ENCODE data around the gene SULT1C2.

Gene SULT1C2

GRCh38 chr2:108345951-108346350 is 57.3 kb downstream of the SULT1C2 start:
- no peak for TF ChIP-seq CTCF (IDR thresholded peaks at IDR 0.05; ENCODE audit: low read depth, low read length, poor library complexity, severe bottlenecking)
- Histone ChIP-seq H3K9me3 (ENCODE audit: control insufficient read depth, insufficient read depth, low read length) (no peaks in the 10 kb centered on the region), H3K4me3 (ENCODE audit: low read length) (no peak overlapping the region), H3K79me2 (ENCODE audit: control insufficient read depth, low read length) (no peaks in the 10 kb centered on the region), H3K4me1 (ENCODE audit: control insufficient read depth, low read length) (no peaks in the 10 kb centered on the region), H3F3A (ENCODE audit: control insufficient read depth, insufficient read depth) (no peaks in the 10 kb centered on the region), H3K9me2 (replicated peaks; ENCODE audit: control insufficient read depth, low read length) (no peaks in the 10 kb centered on the region), H4K20me1 (ENCODE audit: control insufficient read depth, insufficient read depth, low read depth, low read length) (no peaks in the 10 kb centered on the region), H3K4me2 (ENCODE audit: low read length) (no peak overlapping the region), H3K36me3 (ENCODE audit: control insufficient read depth, low read length) (no peaks in the 10 kb centered on the region), H3K27me3 (ENCODE audit: control insufficient read depth, low read length) (peaks cover 15% of the 10 kb centered on the region), H3K27ac (ENCODE audit: low read depth, low read length) (no peak overlapping the region)

- H3K36me3 ChIP-seq (ENCODE audit: control insufficient read depth, low read length), result no peaks in the 10 kb centered on the region
- no peaks in the 10 kb centered on the region for H3K4me1 ChIP-seq (ENCODE audit: control insufficient read depth, low read length)
- H3F3A ChIP-seq (ENCODE audit: control insufficient read depth, insufficient read depth), result no peaks in the 10 kb centered on the region
- no peaks in the 10 kb centered on the region for H3K9me2 ChIP-seq (replicated peaks; ENCODE audit: control insufficient read depth, low read length)
- no peaks in the 10 kb centered on the region for H3K79me2 ChIP-seq (ENCODE audit: control insufficient read depth, low read length)
- TF ChIP-seq CTCF (IDR thresholded peaks at IDR 0.05; ENCODE audit: low read depth, low read length, poor library complexity, severe bottlenecking) (no peak), EZH2phosphoT487 (IDR thresholded peaks at IDR 0.05; ENCODE audit: borderline replicate concordance, low read length) (no peak)
- no peak overlapping the region for H3K4me3 ChIP-seq (ENCODE audit: low read length)
- no peaks in the 10 kb centered on the region for H4K20me1 ChIP-seq (ENCODE audit: control insufficient read depth, insufficient read depth, low read depth, low read length)
- H3K27ac ChIP-seq (ENCODE audit: low read depth, low read length), result no peak overlapping the region
- no peaks in the 10 kb centered on the region for H3K9me3 ChIP-seq (ENCODE audit: control insufficient read depth, insufficient read depth, low read length)
- H3K27me3 ChIP-seq (ENCODE audit: control insufficient read depth, low read length), result peaks cover 15% of the 10 kb centered on the region
- no peak overlapping the region for H3K4me2 ChIP-seq (ENCODE audit: low read length)
Measured at GRCh38 chr2:108346827-108347226, 58.1 kb downstream of the SULT1C2 start.

GRCh38 chr2:108347786-108348185 is 59.1 kb downstream of the SULT1C2 start:
- H3F3A ChIP-seq (ENCODE audit: control insufficient read depth, insufficient read depth), result no peaks in the 10 kb centered on the region
- no peak for TF ChIP-seq CTCF (IDR thresholded peaks at IDR 0.05; ENCODE audit: low read depth, low read length, poor library complexity, severe bottlenecking)
- no peak for TF ChIP-seq EZH2phosphoT487 (IDR thresholded peaks at IDR 0.05; ENCODE audit: borderline replicate concordance, low read length)
- no peaks in the 10 kb centered on the region for H3K79me2 ChIP-seq (ENCODE audit: control insufficient read depth, low read length)
- no peaks in the 10 kb centered on the region for H3K9me3 ChIP-seq (ENCODE audit: control insufficient read depth, insufficient read depth, low read length)
- no peaks in the 10 kb centered on the region for H3K4me1 ChIP-seq (ENCODE audit: control insufficient read depth, low read length)
- H3K4me2 ChIP-seq (ENCODE audit: low read length), result no peak overlapping the region
- peaks cover 15% of the 10 kb centered on the region for H3K27me3 ChIP-seq (ENCODE audit: control insufficient read depth, low read length)
- H3K27ac ChIP-seq (ENCODE audit: low read depth, low read length), result no peak overlapping the region
- no peak overlapping the region for H3K4me3 ChIP-seq (ENCODE audit: low read length)
- no peaks in the 10 kb centered on the region for H3K36me3 ChIP-seq (ENCODE audit: control insufficient read depth, low read length)
- no peaks in the 10 kb centered on the region for H4K20me1 ChIP-seq (ENCODE audit: control insufficient read depth, insufficient read depth, low read depth, low read length)
- no peaks in the 10 kb centered on the region for H3K9me2 ChIP-seq (replicated peaks; ENCODE audit: control insufficient read depth, low read length)
